ENCODE data around the gene RBM3. TPM values are rescaled to one million over a fixed set of nuclear protein-coding genes. Genes with fewer than 3 reads are reported as not detected.
"Not testable (repeated sequence)": the region's sequence is repeated elsewhere in the genome, so short reads cannot be mapped to it uniquely, and the experiment has no call there.

The RBM3 gene
- total RNA-seq, 6 experiments from 2014 or later, result 151 to 471 (median 406) TPM

- Mint-ChIP-seq H3K9me3 (no peaks in the 10 kb centered on the region), H3K27me3 (ENCODE audit: insufficient read depth) (no peaks in the 10 kb centered on the region; the same call in 1 of the 2 replicates), H3K36me3 (ENCODE audit: low read depth) (peaks cover 9% of the 10 kb centered on the region; the same call in 1 of the 2 replicates), H3K4me1 (ENCODE audit: low read depth) (peaks cover 10% of the 10 kb centered on the region), H3K27ac (no peak overlapping the region), H3K4me3 (0 out of 2 replicates have a peak overlapping the region, but pooled peaks have one; percentile 37)
- no peak for DNase-seq
- TF ChIP-seq, protein P1, sequence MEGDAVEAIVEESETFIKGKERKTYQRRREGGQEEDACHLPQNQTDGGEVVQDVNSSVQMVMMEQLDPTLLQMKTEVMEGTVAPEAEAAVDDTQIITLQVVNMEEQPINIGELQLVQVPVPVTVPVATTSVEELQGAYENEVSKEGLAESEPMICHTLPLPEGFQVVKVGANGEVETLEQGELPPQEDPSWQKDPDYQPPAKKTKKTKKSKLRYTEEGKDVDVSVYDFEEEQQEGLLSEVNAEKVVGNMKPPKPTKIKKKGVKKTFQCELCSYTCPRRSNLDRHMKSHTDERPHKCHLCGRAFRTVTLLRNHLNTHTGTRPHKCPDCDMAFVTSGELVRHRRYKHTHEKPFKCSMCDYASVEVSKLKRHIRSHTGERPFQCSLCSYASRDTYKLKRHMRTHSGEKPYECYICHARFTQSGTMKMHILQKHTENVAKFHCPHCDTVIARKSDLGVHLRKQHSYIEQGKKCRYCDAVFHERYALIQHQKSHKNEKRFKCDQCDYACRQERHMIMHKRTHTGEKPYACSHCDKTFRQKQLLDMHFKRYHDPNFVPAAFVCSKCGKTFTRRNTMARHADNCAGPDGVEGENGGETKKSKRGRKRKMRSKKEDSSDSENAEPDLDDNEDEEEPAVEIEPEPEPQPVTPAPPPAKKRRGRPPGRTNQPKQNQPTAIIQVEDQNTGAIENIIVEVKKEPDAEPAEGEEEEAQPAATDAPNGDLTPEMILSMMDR (IDR thresholded peaks at IDR 0.05), result no peak
Observed at GRCh38 chrX:48541140-48541814, 33.0 kb upstream of the RBM3 start.

DNA sequence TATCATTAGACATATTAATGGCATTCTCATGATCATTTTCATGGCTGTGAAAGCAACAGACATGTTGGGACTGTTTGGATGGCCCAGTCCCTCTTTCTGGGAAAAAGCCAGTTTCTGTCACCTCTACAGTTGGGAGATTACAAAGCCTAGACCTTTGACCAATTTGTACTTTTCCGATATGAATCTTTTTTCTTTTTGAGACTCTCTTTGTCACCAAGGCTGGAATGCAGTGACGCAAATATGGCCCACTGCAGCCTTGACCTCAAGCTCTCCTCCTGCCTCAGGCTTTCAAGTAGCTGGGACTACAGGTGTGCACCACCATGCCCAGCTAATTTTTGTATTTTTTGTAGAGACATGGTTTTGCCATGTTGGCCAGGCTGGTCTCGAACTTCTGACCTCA, 25.4 kb upstream of the RBM3 start:
- Mint-ChIP-seq H3K4me1 (ENCODE audit: low read depth) (no peaks in the 10 kb centered on the region), H3K27me3 (ENCODE audit: insufficient read depth) (no peaks in the 10 kb centered on the region), H3K4me3 (no peak overlapping the region), H3K27ac (no peak overlapping the region), H3K36me3 (ENCODE audit: low read depth) (0 out of 2 replicates have a peak, but pooled peaks cover 3% of the 10 kb centered on the region), H3K9me3 (no peaks in the 10 kb centered on the region)
- DNase-seq, result no peak
- TF ChIP-seq, protein P1 (IDR thresholded peaks at IDR 0.05), result no peak

- not testable (repeated sequence) for H3K27me3 Mint-ChIP-seq (ENCODE audit: insufficient read depth); DNase-seq; H3K4me1 Mint-ChIP-seq (ENCODE audit: low read depth); H3K27ac Mint-ChIP-seq; H3K9me3 Mint-ChIP-seq; H3K4me3 Mint-ChIP-seq; H3K36me3 Mint-ChIP-seq (ENCODE audit: low read depth)
Observed at GRCh38 chrX:48555731-48556325, 18.5 kb upstream of the RBM3 start.

DNA sequence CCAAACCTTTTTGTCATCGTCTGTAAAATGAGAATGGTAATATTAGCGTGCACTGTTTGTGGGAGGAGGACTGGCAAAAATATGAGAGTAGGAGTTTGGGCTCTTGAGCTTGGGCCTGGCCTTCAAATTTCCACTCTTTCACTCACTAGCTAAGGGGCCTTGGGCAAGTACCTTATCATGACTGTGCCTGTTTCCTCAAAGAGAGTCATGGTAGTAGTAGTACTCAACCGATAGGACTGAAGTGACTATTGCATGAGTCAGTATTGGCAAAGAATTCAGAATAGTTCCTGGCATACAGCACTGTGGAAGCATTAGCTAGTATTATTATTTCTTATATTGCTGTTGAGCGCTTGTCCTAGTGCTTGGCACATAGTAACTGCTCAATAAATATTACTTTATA, 16.0 kb upstream of the RBM3 start:
- H3K36me3 Mint-ChIP-seq (ENCODE audit: low read depth), result peaks cover 6% of the 10 kb centered on the region

GRCh38 chrX:48559636-48560035, 14.6 kb upstream of the RBM3 start:
- peaks cover 5% of the 10 kb centered on the region for H3K4me1 Mint-ChIP-seq (ENCODE audit: low read depth)
- DNase-seq, result no peak
- no peaks in the 10 kb centered on the region for H3K9me3 Mint-ChIP-seq
- H3K27ac Mint-ChIP-seq, result no peak overlapping the region
- H3K4me3 Mint-ChIP-seq, result no peak overlapping the region
- H3K36me3 Mint-ChIP-seq (ENCODE audit: low read depth), result peaks cover 4% of the 10 kb centered on the region
- TF ChIP-seq, protein P1 (IDR thresholded peaks at IDR 0.05), result no peak
- no peaks in the 10 kb centered on the region for H3K27me3 Mint-ChIP-seq (ENCODE audit: insufficient read depth)

More for the DNA sequence above, 16.0 kb upstream of the RBM3 start:
- no peaks in the 10 kb centered on the region for H3K27me3 Mint-ChIP-seq (ENCODE audit: insufficient read depth)
- TF ChIP-seq, protein P1 (IDR thresholded peaks at IDR 0.05), result no peak
- no peaks in the 10 kb centered on the region for H3K9me3 Mint-ChIP-seq
- peaks cover 5% of the 10 kb centered on the region for H3K4me1 Mint-ChIP-seq (ENCODE audit: low read depth)
- H3K4me3 Mint-ChIP-seq, result no peak overlapping the region
- peak; percentile 82 for DNase-seq
- H3K27ac Mint-ChIP-seq, result peak overlapping the region; percentile 85

DNA sequence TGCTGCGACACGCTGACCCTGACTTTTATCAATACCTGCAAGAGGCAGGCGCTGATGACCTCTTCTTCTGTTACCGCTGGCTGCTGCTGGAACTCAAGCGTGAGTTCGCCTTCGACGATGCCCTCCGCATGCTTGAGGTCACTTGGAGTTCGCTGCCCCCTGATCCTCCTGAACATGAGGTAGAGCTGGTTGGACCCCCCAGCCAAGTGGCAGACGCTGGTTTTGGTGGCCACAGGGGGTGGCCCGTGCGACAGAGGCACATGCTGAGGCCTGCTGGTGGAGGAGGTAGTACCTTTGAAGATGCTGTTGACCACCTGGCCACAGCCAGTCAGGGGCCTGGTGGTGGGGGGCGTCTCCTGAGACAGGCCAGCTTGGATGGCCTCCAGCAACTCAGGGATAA, 14.2 kb upstream of the RBM3 start:
- no peak overlapping the region for H3K4me3 Mint-ChIP-seq
- no peak for DNase-seq
- H3K27ac Mint-ChIP-seq, result no peak overlapping the region
- H3K9me3 Mint-ChIP-seq, result no peaks in the 10 kb centered on the region
- H3K36me3 Mint-ChIP-seq (ENCODE audit: low read depth), result no peaks in the 10 kb centered on the region; the same call in none of the 2 replicates
- TF ChIP-seq, protein P1 (IDR thresholded peaks at IDR 0.05), result no peak
- H3K4me1 Mint-ChIP-seq (ENCODE audit: low read depth), result peaks cover 5% of the 10 kb centered on the region
- H3K27me3 Mint-ChIP-seq (ENCODE audit: insufficient read depth), result peaks cover 1% of the 10 kb centered on the region; the same call in 1 of the 2 replicates
